GM12801 (cell line): Measurements from ENCODE around the gene L1TD1.

Experiments used
- CTCF ChIP-seq: IDR thresholded peaks from one replicate; pipeline ENCODE4 v1.5.1; 2011; ENCODE audit warnings: control low read depth; ENCODE audit not compliant: insufficient read length; ENCODE audit errors: extremely low read depth

Gene L1TD1

GRCh38 chr1:62245201-62245600 is 50.6 kb downstream of the L1TD1 start:
- no peak for TF ChIP-seq CTCF

GRCh38 chr1:62247391-62248168 is 52.9 kb downstream of the L1TD1 start:
- TF ChIP-seq CTCF = no peak

- TF ChIP-seq CTCF = no peak
Measured at GRCh38 chr1:62250126-62250726, 55.6 kb downstream of the L1TD1 start.

- no peak for TF ChIP-seq CTCF
Measured at GRCh38 chr1:62259551-62259950, 64.9 kb downstream of the L1TD1 start.

GRCh38 chr1:62260688-62261087 is 66.0 kb downstream of the L1TD1 start:
- no peak for TF ChIP-seq CTCF
